GM23338 (cell line): ENCODE measurements around the gene RSRC2. TPM values are rescaled to one million over a fixed set of nuclear protein-coding genes. Genes with fewer than 3 reads are reported as not detected.
A peak's percentile ranks its signal among the peaks of the same experiment; 100 is the strongest.

Experiments used
- ATAC-seq: fragments of 200-7000 bp; cut with Tn5 transposase; 3 replicates; pipeline ENCODE4 v1.9.1; 2020
- DNase-seq: peaks from one replicate; pipeline ENCODE4 v3.0.0-alpha.2; 2015; ENCODE audit warnings: low spot score
- H2AFZ ChIP-seq: fragments of 200-600 bp; sonication (generic); 2 replicates; pipeline ENCODE4 v1.8.0; 2016; ENCODE audit warnings: antibody characterized with exemption, mild to moderate bottlenecking, moderate library complexity
- H3F3A ChIP-seq: fragments of 200-600 bp; sonication (generic); replicated peaks from 2 replicates; pipeline ENCODE4 v1.8.0; 2017; ENCODE audit warnings: antibody characterized with exemption, mixed run types, low read depth
- H3K27ac ChIP-seq: fragments of 200-600 bp; sonication (generic); 2 replicates; pipeline ENCODE4 v1.6.1; 2016; ENCODE audit warnings: low read depth
- H3K27me3 ChIP-seq: fragments of 200-600 bp; sonication (generic); 2 replicates; pipeline ENCODE4 v1.8.0; 2016; ENCODE audit warnings: mild to moderate bottlenecking, mixed run types, moderate library complexity; ENCODE audit not compliant: insufficient read depth
- H3K36me3 ChIP-seq: fragments of 200-600 bp; sonication (generic); 2 replicates; pipeline ENCODE4 v1.8.0; 2016; ENCODE audit warnings: mild to moderate bottlenecking; ENCODE audit not compliant: insufficient read depth
- H3K4me1 ChIP-seq: fragments of 200-600 bp; sonication (generic); 2 replicates; pipeline ENCODE4 v1.8.0; 2016; ENCODE audit warnings: mild to moderate bottlenecking, moderate library complexity; ENCODE audit not compliant: insufficient read depth
- H3K4me2 ChIP-seq: fragments of 200-600 bp; sonication (generic); 2 replicates; pipeline ENCODE4 v1.7.1; 2017; ENCODE audit warnings: mixed run types
- H3K4me3 ChIP-seq: fragments of 200-600 bp; sonication (generic); 2 replicates; pipeline ENCODE4 v1.6.1; 2016; ENCODE audit warnings: mixed run types
- H3K79me2 ChIP-seq: fragments of 200-600 bp; sonication (generic); replicated peaks from 2 replicates; pipeline ENCODE4 v1.8.0; 2017; ENCODE audit warnings: mild to moderate bottlenecking; ENCODE audit not compliant: insufficient read depth
- H3K9me2 ChIP-seq: fragments of 200-600 bp; sonication (generic); 2 replicates; pipeline ENCODE4 v1.8.0; 2017; ENCODE audit not compliant: insufficient read depth
- H4K20me1 ChIP-seq: fragments of 200-600 bp; sonication (generic); replicated peaks from 2 replicates; pipeline ENCODE4 v1.8.0; 2017; ENCODE audit warnings: mild to moderate bottlenecking; ENCODE audit not compliant: insufficient read depth
- H3K27ac Mint-ChIP-seq: 2 replicates; pipeline ENCODE4 v1.8.0; 2020; ENCODE audit warnings: inconsistent platforms, mild to moderate bottlenecking, moderate library complexity, mixed read lengths
- H3K27me3 Mint-ChIP-seq: 3 replicates; pipeline ENCODE4 v1.8.0; 2022; ENCODE audit warnings: low read depth, mild to moderate bottlenecking, moderate library complexity, mixed read lengths, inconsistent platforms; ENCODE audit not compliant: insufficient read depth, poor library complexity
- H3K36me3 Mint-ChIP-seq: 3 replicates; pipeline ENCODE4 v1.8.0; 2021; ENCODE audit warnings: low read depth, mild to moderate bottlenecking, inconsistent platforms, moderate library complexity, mixed read lengths
- H3K4me1 Mint-ChIP-seq: 3 replicates; pipeline ENCODE4 v1.8.0; 2020; ENCODE audit warnings: mild to moderate bottlenecking, inconsistent platforms, mixed read lengths
- H3K4me3 Mint-ChIP-seq: 3 replicates; pipeline ENCODE4 v1.8.0; 2021; ENCODE audit warnings: moderate library complexity, mild to moderate bottlenecking, inconsistent platforms, mixed read lengths
- H3K9me3 Mint-ChIP-seq: 3 replicates; pipeline ENCODE4 v1.8.0; 2020; ENCODE audit warnings: moderate library complexity, mild to moderate bottlenecking, inconsistent platforms, mixed read lengths
- CREB1 ChIP-seq: fragments of 250-450 bp; sonication (Bioruptor Pico); IDR thresholded peaks from 2 replicates; pipeline ENCODE4 v1.5.0; 2020; ENCODE audit warnings: low read depth, mild to moderate bottlenecking, moderate library complexity
- ETS1 ChIP-seq: IDR thresholded peaks from 2 replicates; pipeline ENCODE4 v1.6.1; 2016; ENCODE audit warnings: antibody characterized with exemption
- EZH2 ChIP-seq: fragments of 200-600 bp; sonication (generic); IDR thresholded peaks from one replicate; pipeline ENCODE4 v1.8.0; 2017; ENCODE audit warnings: antibody characterized with exemption, mild to moderate bottlenecking, low read depth; ENCODE audit not compliant: unreplicated experiment
- EZH2phosphoT487 ChIP-seq: fragments of 200-600 bp; sonication (generic); IDR thresholded peaks from one replicate; pipeline ENCODE4 v1.8.1; 2018; ENCODE audit warnings: antibody characterized with exemption; ENCODE audit not compliant: unreplicated experiment
- JUNB ChIP-seq: IDR thresholded peaks from one replicate; pipeline ENCODE4 v1.6.1; 2016; ENCODE audit warnings: antibody characterized with exemption; ENCODE audit not compliant: unreplicated experiment
- NANOG ChIP-seq: IDR thresholded peaks from 2 replicates; pipeline ENCODE4 v1.6.1; 2016; ENCODE audit warnings: antibody characterized with exemption, borderline replicate concordance
- POLR2AphosphoS5 ChIP-seq: IDR thresholded peaks from 2 replicates; pipeline ENCODE4 v1.6.1; 2016; ENCODE audit warnings: antibody characterized with exemption, low read depth
- REST ChIP-seq: IDR thresholded peaks from one replicate; pipeline ENCODE4 v1.6.1; 2018; ENCODE audit warnings: antibody characterized with exemption; ENCODE audit not compliant: unreplicated experiment
- STAT1 ChIP-seq: IDR thresholded peaks from one replicate; pipeline ENCODE4 v1.6.1; 2016; ENCODE audit warnings: antibody characterized with exemption; ENCODE audit not compliant: unreplicated experiment
- ZNF114 ChIP-seq: fragments of 250-450 bp; sonication (Bioruptor Pico); IDR thresholded peaks from 2 replicates; pipeline ENCODE4 v1.5.0; 2020; ENCODE audit warnings: mild to moderate bottlenecking, moderate library complexity
- ZNF331 ChIP-seq: fragments of 250-450 bp; sonication (Bioruptor Pico); IDR thresholded peaks from 2 replicates; pipeline ENCODE4 v1.5.0; 2020; ENCODE audit warnings: low read depth, mild to moderate bottlenecking, moderate library complexity
- polyA plus RNA-seq: library from polyadenylated mRNA; unstranded; fragments of >200 nt; fragmentation: Nextera tagmentation; extraction: Ambion mirVana; gene quantifications from 2 replicates; pipeline ENCODE4 v1.2.1, GENCODE V29; 2016
- total RNA-seq: library from RNA; depleted of rRNA; stranded (reverse); fragments of >200 nt; shearing (Covaris generic); gene quantifications from 2 replicates; pipeline ENCODE4 v1.2.3, GENCODE V29; 2014
- TF ChIP-seq, protein P1 (sequence below): fragments of 250-450 bp; sonication (Bioruptor Pico); IDR thresholded peaks from 2 replicates; pipeline ENCODE4 v1.5.0; 2020; ENCODE audit warnings: mild to moderate bottlenecking, moderate library complexity

The RSRC2 gene
- total and polyA plus RNA-seq, 2 experiments from 2014 or later: 76.3 to 184 TPM

DNA sequence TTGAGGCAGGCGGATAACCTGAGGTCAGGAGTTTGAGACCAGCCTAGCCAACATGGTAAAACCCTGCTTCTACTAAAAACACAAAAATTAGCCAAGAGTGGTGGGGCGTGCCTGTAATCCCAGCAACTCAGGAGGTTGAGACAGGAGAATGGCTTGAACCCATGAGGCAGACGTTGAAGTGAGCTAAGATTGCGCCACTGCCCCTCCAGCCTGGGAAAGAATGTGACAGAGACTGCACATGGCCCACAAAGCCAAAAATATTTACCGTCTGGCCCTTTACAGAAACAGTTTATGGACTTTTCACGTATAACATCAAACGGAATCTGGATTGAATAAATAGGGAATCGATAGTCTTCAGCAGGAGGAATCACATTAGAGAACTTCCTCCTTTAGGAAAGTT is 3.5 kb downstream of the RSRC2 start:
- Histone ChIP-seq H3K4me1 (peaks cover 22% of the 10 kb centered on the region), H3F3A (no peaks in the 10 kb centered on the region), H3K79me2 (peaks cover 91% of the 10 kb centered on the region), H3K27ac (peak overlapping the region; percentile 59; the same call in 1 of the 2 replicates), H3K36me3 (peaks cover 53% of the 10 kb centered on the region), H2AFZ (no peak overlapping the region), H3K27me3 (no peaks in the 10 kb centered on the region), H4K20me1 (peaks cover 38% of the 10 kb centered on the region), H3K9me2 (no peaks in the 10 kb centered on the region), H3K4me2 (peak overlapping the region; percentile 93), H3K4me3 (peak overlapping the region; percentile 98)
- ATAC-seq: no peak
- Mint-ChIP-seq H3K36me3 (peaks cover 68% of the 10 kb centered on the region), H3K27ac (peak overlapping the region; percentile 43), H3K27me3 (peaks cover 2% of the 10 kb centered on the region), H3K9me3 (no peaks in the 10 kb centered on the region), H3K4me3 (no peak overlapping the region; the same call in 1 of the 3 replicates), H3K4me1 (peaks cover 15% of the 10 kb centered on the region)
- TF ChIP-seq EZH2phosphoT487: no peak
- DNase-seq: no peak

- no peak overlapping the region for H3K4me2 ChIP-seq
- H3K27ac ChIP-seq: no peak overlapping the region
- peaks cover 79% of the 10 kb centered on the region for H3K36me3 ChIP-seq
- H3K79me2 ChIP-seq: peaks cover 98% of the 10 kb centered on the region
- H2AFZ ChIP-seq: no peak overlapping the region
- DNase-seq: no peak
- H3F3A ChIP-seq: no peaks in the 10 kb centered on the region; the same call in 1 of the 2 replicates
- ATAC-seq: no peak
- Mint-ChIP-seq H3K4me1 (peaks cover 12% of the 10 kb centered on the region), H3K9me3 (no peaks in the 10 kb centered on the region), H3K27ac (no peak overlapping the region), H3K36me3 (peaks cover 94% of the 10 kb centered on the region), H3K4me3 (no peak overlapping the region), H3K27me3 (peaks cover 2% of the 10 kb centered on the region)
- peaks cover 18% of the 10 kb centered on the region for H3K4me1 ChIP-seq
- peaks cover 48% of the 10 kb centered on the region for H4K20me1 ChIP-seq
- no peaks in the 10 kb centered on the region for H3K27me3 ChIP-seq
- H3K4me3 ChIP-seq: no peak overlapping the region
- no peaks in the 10 kb centered on the region for H3K9me2 ChIP-seq
- TF ChIP-seq EZH2 (no peak), ZNF331 (no peak), NANOG (no peak), CREB1 (no peak), JUNB (no peak), ZNF114 (CRISPR knock-in tag) (no peak), EZH2phosphoT487 (no peak), REST (no peak), ETS1 (no peak), POLR2AphosphoS5 (no peak), STAT1 (no peak)
- TF ChIP-seq, protein P1, sequence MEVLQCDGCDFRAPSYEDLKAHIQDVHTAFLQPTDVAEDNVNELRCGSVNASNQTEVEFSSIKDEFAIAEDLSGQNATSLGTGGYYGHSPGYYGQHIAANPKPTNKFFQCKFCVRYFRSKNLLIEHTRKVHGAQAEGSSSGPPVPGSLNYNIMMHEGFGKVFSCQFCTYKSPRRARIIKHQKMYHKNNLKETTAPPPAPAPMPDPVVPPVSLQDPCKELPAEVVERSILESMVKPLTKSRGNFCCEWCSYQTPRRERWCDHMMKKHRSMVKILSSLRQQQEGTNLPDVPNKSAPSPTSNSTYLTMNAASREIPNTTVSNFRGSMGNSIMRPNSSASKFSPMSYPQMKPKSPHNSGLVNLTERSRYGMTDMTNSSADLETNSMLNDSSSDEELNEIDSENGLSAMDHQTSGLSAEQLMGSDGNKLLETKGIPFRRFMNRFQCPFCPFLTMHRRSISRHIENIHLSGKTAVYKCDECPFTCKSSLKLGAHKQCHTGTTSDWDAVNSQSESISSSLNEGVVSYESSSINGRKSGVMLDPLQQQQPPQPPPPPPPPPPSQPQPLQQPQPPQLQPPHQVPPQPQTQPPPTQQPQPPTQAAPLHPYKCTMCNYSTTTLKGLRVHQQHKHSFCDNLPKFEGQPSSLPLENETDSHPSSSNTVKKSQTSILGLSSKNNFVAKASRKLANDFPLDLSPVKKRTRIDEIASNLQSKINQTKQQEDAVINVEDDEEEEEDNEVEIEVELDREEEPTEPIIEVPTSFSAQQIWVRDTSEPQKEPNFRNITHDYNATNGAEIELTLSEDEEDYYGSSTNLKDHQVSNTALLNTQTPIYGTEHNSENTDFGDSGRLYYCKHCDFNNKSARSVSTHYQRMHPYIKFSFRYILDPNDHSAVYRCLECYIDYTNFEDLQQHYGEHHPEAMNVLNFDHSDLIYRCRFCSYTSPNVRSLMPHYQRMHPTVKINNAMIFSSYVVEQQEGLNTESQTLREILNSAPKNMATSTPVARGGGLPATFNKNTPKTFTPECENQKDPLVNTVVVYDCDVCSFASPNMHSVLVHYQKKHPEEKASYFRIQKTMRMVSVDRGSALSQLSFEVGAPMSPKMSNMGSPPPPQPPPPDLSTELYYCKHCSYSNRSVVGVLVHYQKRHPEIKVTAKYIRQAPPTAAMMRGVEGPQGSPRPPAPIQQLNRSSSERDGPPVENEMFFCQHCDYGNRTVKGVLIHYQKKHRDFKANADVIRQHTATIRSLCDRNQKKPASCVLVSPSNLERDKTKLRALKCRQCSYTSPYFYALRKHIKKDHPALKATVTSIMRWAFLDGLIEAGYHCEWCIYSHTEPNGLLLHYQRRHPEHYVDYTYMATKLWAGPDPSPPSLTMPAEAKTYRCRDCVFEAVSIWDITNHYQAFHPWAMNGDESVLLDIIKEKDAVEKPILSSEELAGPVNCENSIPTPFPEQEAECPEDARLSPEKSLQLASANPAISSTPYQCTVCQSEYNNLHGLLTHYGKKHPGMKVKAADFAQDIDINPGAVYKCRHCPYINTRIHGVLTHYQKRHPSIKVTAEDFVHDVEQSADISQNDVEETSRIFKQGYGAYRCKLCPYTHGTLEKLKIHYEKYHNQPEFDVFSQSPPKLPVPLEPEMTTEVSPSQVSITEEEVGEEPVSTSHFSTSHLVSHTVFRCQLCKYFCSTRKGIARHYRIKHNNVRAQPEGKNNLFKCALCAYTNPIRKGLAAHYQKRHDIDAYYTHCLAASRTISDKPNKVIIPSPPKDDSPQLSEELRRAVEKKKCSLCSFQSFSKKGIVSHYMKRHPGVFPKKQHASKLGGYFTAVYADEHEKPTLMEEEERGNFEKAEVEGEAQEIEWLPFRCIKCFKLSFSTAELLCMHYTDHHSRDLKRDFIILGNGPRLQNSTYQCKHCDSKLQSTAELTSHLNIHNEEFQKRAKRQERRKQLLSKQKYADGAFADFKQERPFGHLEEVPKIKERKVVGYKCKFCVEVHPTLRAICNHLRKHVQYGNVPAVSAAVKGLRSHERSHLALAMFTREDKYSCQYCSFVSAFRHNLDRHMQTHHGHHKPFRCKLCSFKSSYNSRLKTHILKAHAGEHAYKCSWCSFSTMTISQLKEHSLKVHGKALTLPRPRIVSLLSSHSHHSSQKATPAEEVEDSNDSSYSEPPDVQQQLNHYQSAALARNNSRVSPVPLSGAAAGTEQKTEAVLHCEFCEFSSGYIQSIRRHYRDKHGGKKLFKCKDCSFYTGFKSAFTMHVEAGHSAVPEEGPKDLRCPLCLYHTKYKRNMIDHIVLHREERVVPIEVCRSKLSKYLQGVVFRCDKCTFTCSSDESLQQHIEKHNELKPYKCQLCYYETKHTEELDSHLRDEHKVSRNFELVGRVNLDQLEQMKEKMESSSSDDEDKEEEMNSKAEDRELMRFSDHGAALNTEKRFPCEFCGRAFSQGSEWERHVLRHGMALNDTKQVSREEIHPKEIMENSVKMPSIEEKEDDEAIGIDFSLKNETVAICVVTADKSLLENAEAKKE: no peak
Measured at GRCh38 chr12:122520676-122521075, 6.1 kb downstream of the RSRC2 start.
